Dedifferentiated amniotic fluid mesenchymal stem cell (primary cell): ENCODE results near the gene GID8.

Experiments used
- DNase-seq: peaks from one replicate; pipeline ENCODE4 v3.0.0-alpha.2; 2016; ENCODE audit errors: extremely low spot score

GID8 gene

DNA sequence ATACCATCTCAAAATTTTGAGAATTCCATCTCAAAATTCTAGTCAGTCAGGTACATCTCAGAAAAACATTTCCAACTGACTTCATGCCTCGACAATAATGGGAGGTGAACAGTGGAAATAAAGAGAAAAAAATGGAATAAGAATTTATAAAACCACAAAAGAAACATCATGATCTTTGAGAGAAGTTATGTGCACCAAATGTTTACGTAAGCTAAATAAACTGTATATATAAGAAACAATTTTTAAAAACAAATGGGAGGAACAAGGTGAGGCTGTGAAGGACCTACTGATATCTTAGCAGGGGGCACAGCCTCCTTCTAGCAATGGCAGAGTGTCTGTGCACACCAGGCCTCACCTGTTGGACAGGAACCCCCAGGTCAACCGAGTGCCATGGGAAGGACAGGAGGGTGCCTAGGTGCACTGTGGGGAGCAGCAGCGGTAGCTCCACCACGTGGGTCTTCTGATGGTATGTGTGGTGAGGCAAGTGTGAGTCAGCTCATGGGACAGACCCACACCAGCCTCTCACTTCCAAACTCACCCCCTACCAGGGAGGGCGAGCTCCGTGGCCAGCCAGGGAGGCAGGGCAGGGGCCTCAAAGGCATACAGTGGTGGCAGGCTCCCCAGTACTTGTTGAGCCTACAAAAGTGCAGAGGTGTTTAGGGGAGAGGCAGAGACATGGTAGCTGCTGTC lies 34.9 kb upstream of the GID8 start:
- DNase-seq, result no peak

DNA sequence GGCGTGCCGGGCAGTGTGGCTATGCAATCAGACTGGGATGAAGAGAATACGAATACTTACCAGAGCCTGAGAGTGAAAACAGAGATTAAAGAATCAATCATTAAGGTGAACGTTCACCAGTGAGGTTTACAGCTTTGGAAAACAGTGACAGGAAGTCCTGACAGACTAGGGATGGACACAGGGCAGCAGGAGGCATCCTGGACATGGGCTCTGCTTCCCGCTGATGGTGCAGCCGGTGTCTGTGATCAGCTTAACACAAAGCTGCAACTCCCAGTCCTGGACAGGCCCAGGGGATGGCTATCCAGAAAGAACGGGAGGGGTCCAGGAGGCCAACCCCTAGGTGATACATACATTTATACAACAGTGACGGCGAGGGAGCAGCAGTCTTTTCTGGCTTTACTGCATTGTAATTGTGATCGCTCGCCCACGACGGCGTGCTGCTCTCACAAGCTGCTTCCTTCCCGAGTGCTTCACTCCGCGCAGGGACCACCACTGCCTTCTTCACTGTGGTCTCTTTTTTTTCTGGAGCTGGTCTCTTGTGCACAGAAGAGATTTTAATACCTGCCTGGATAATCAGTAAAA lies 32.3 kb upstream of the GID8 start:
- no peak for DNase-seq

DNA sequence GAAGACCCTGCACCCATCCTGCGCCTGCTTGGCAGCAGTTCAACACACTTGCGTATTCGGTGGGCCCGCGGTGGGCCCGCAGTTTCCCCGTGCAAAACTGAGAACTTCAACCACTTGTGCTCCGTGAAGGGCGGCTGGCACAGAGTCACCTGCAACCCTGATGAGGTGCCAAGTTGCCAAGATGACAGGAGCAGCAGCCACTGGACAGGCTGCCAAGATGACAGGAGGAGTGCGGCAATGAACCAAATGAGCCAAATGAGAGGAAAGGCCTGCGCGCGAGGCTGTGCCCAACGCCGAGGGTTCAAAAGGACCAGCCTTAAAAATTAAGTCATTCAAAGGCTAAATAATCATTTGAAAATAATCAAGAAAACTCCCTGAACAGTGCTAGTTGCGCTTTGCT lies 31.7 kb upstream of the GID8 start:
- DNase-seq, result no peak

DNA sequence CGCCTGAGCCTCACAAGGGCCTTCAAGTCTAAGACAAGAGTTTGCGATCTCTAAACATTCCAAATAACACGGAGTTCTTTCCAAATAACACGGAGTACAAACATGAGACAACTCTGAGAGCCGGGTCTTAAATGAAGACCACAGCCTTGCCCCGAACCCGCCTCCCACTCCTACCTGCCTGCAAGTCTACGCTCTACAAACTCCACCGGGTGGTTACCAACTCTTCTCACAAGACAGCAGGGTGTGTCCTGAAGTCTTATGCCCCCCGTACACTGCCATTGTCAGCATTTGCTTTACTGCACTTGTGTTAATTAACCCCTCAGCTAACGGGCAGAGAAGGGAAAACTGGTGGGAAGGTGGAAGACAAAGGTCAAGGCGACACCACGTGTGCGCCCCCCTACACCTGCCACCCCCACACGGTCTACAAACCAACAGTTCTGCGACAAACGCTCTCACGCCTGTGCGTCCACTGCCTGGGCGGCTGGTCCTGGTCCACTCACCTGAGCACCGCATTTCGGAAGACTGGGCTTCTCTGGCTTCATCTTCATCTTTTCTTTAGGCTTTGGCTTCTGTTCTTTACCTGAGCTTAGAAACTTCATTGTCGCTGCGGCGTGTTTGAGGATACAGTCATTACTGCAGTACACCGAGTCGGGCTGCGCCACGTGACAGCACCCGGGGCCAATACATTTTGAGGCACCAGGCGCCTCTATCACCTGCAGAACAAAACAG lies 31.1 kb upstream of the GID8 start:
- DNase-seq, result no peak

DNA sequence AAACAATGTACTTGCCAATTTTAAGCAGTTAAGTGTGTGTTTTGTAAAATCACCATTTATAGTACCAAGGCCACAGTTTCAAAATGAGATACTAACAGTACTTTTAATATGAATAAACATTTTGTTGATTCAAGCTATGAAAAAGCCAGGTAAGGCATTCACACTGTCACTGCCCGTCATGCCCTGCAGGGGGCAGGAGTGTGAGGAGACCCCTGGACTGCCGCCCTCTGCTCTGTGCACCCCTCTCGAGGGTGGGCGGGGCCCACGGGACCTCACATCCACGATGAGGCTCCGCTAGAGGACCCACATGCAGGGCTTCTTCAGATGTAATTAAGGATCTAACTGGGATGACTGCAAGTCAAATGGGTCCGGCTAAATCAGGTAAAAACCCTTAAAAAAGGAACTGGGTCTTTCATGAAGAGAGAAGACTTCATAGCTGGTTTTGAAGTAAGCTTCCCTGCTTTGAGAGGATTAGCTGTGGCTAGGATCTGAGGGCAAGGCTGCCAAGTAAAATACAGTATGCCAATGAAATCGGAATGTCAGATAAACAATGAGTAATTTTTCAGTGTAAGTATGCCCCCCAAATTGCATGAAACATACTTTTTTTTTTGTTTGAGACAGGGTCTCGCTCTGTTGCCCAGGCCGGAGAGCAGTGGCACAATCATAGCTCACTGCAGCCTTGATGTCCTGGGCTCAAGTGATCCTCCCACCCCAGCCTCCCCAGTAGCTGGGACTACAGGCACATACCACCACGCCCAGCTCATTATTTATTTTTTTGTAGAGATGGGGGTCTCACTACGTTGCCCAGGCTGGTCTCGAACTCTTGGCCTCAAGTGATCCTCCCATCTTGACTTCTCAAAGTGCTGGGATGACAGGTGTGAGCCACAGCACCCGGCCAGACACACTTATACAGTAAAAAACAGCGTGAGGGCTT lies 30.3 kb upstream of the GID8 start:
- DNase-seq, result no peak

DNA sequence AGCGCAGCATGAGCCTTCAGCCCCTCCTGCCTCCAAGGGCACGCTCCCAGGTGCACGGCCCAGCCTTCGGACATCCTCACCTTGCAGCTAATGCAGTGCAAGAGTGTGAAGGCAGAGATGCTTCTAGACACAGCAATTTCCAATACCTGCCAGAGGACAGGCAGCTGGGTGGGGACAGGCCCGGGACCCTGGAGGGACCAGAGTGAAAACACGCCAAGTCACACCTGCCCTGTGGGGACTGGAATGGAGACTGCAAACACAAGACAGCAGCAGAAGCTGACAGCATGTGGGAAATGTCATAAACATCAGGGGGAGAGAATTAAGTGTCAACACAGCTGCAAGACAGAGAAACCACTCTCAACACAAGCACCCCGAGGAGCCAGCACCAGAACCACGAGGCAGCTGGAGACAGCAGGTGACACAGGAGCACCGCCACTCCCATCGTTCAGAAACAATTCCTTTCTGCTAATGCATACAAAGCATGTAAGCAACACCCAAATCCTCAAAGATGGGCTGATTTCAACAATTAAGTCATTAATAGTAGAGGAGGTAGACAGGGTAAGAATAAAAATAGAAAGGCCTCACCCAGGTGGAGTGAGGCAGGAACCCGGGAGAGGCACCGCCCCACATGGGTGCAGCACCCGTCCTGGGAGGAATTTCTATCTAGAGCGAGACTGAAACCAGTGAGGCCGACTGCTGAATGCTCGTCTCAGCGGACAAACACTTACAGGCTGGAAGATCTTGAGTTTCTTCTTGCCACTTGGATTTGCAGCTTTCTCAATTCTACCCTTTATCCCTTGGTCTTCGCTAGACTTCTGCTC lies 28.8 kb upstream of the GID8 start:
- no peak for DNase-seq

DNA sequence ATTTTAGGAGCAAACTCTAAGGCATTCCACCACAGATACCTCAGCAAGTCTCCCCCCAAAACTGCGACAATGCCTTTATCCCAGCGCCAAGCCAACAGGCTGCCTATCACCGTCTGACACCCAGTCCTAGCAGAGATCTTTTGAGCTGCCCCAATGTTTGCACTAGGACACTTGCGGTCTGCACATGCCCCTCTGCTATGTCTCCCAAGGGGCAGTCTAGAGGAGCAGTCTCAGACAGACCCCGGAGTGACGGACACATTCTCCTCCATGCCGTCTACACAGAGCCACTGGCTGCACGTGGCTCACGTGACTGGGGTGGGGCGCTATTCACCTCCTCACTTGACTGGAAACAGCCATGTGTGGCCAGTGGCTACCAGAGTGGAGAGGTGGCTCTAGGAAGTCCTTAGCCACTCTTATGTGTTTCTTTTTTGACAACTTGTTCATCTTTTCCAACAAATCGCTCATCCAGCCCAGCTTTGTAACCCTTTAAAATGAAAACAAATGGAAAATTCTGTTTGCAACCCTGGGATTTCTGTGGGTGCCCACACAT lies 27.7 kb upstream of the GID8 start:
- DNase-seq, result no peak

DNA sequence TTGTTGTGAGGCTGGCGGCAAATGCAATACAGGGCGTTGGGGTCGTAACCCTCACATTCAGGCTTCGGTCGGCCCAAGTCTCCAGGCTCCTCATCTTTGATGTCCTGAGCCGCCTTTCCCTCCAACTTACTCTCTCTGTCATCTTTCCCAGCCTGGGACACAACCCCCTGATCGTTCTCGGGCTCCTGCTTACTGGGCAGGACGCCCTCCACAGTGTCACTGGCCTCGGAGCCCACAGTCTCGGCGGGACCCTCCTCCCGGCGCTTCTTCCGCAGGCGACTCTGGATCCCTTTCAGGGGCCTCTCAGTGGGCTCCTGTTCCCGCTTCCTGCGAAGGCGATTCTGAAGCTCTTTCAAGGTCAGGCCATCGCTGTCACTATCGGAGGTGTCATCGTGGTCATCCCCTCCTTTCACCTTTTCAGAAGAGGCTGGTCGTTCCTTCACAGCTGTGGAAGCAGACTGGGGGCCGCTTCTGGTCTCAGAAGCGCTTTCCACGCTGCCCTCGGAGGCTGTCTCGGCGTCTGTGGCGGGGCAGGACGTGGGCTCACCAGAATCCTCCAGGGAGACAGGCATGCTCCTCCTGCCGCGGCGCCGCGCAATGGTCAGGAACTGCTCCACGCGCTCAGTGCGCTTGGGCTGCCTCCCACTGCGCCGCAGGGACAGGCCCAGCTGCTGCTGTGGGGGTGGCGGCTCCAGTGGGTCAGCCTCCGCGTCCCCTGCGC lies 27.0 kb upstream of the GID8 start:
- no peak for DNase-seq

DNA sequence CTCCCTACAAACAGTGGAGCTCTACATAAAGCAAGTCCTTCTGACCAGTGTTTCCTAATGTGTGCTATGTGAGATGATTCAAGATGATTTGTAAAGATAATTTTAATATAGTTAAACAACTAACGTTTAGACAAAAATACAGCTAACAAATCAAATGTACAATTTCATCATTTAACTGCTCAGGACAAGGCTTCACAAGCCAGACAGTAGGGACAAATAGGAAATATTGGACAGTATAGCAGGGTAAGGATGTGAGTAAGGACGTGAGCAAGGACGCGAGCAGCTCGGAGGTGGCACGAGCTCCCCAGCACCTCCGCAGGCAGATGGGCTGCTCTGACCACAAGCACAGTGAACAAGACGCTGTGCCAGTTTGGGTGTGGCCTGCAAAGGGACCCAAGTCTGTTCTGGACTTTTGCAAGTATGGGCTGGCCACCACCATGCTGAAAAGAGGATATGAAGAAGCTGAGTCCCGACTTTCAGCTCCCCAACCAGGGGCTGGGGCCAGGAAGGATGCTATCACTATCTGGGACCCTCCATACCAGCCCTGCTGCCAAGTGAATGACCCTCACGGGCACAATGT lies 26.2 kb upstream of the GID8 start:
- DNase-seq, result no peak

DNA sequence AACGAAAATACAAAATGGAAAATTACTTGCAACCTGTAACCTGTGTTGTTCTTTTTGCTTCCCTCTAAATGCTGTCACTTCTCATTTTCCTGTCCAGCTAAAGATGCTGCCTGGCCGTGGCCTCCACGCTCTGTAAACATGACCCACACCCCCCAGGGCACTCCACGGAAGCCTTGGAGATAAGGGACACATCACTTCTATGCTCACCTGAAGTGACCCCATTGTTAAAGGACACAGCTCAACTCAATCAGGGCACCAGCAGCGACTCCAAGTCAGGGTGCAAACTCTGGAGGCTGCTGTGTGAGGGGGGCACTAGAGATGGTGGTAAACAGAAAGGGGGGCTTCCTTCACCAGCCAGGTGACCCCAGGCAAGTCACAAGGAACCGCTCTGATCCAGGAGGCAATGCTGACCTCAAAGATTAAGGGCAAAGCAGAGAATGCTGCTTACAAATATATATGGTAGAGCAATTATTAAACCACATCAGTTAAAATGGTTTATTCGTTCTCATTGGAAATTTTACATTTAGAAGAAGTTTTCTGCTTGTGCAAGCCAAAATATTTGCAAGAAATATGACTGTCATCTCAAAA lies 24.8 kb upstream of the GID8 start:
- DNase-seq, result no peak

DNA sequence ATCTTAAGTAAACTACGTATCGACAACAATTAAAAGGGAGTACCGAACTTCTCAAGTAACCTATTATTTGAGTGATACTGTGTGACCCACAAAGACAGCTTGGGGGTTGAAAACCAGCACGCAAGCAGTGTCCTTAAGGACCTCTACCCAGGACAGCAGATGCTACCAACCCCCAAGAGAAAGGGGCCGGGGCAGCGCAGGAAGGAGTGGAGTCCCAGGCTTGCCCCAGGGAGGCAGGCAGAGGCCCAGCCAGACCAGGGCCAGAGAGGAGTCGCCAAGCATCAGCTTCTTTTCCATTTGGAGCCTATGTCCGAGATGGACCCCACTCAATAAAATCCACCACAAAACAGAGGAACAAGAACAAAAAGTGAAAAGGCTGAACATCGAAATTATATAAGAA lies 23.5 kb upstream of the GID8 start:
- no peak for DNase-seq

DNA sequence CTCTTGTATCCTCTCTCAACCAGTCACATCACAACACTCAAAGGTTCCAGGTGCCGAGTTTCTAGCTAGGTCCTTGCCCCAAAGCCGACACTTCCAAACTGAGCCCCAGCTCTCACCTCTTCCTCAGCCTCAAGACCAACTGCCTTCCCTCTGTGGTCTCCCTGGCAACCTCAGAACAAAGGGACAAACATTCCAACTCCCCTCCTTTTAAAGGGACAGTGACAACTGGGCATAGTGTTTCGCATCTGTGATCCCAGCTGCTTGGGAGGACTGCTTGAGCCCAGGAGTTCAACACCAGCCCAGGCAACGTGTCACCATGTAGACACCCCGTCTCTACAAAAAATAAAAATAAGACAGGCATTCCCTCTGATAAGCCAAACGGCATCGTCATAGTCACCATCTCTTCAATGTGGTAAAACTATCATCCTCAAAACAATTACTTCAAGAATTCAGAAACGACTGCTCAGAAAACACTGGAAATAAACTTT lies 22.9 kb upstream of the GID8 start:
- no peak for DNase-seq

DNA sequence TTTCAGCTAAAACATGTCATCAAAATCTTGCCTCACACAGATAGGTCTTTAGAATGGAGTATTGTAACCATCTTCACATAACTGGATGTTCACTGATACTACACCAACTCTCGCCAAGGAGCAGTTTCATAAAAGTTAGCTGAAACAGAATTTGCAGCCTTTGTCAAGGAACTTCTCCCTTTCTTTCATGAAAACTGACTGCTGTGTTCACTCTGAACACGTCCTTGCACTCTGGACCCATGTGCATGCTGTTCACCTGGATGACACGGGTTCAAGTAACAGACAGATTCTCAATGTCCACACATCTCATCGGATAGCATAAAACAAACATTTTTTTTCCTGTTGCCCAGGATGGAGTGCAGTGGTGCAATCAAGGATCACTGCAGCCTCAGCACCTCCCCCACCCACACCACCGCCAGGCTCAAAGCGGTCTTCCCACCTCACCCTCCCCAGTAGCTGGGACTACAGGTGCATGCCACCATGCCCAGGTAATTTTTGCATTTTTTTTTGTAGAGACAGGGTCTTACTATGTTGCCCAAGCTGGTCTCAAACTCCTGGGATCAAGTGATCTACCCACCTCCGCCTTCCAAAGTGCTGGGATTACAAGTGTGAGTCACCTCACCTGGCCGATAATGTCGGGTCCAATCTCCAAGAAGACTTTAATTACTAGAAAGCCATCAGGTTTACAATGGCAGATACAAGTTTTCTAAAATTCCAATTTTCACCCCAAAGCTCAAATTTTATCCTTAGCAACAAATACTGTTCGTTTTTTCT lies 21.1 kb upstream of the GID8 start:
- no peak for DNase-seq

DNA sequence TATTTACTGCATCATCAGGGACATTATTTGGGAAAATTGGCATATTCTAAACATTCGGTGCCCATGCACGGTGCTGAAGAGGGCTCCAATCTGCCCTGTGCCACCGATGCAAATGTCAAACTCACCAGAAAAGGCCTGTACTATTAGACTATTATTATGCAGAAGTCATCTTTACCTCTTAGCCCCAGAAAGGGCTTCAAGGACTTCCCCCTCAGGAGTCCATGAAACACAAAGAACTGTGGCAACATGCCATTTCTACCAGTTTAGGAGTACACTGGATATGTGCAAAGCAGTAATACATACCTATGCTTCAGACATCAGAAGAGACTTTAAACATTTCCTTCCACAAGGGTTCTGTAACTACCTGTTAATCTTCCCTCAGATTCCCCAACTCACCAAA lies 20.2 kb upstream of the GID8 start:
- DNase-seq, result no peak

DNA sequence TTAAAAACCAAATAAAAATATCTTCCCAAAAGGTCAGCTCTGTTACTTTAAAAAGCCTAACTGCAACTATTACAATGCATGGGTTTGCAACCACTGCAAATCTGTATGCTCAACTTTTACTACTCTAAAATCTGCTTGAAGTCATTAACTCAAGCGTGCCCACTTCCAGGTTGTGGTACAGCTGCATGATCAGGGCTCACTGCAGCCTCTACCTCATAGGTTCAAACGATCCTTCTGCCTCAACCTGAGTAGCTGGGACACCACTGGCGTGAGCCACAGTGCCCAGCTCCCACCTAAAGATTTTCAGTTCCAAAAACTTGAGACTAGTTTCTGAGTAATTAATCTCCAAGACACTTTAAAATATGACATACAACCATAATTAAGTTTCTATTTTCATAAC lies 19.8 kb upstream of the GID8 start:
- DNase-seq, result no peak

DNA sequence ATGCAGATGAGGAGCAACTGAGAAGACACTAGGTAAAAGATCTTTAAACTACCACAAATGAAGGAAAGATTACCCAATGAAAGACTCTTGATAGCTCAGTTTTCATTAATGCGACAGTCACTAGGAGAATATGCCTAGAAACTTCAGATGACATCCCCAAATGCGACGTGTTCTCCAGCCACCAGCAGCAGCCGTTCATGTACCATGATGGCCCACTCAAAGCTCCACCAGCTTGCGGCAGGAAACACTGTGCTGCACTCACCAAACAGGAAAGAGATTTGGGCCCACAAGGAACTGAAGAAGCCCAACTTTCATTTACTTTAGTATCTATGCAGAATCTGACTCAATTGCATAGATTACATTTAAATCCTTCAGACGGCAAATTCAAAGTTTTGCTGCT lies 19.1 kb upstream of the GID8 start:
- DNase-seq, result no peak

DNA sequence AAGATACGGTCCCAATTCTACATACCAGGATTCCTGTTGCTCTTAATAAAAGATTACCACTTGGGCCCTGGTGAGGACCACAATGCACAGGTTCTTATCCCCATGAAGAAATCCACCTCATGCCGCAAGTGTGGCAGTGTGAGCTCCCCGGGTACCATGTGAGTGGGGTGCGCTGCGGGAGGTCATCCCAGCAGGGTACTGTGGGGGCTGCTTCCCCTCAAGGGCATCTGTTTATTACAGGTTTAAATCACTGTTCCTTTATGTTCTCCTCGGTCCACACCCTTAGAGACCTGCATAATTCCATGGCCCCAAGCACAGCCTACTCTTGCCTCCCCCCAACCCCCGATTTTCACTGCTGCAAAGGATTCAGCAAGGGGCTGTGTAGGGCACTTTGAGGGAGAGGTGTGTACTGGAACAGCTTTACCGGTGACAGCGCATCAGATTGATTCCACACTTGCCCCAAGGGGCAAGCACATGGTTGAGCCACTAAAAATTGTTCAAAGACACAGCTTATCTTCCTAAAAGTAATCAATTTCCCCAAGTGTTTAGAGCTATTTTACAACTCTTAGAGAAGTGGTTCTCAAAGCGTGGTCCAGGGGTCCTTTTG lies 17.8 kb upstream of the GID8 start:
- DNase-seq, result no peak

DNA sequence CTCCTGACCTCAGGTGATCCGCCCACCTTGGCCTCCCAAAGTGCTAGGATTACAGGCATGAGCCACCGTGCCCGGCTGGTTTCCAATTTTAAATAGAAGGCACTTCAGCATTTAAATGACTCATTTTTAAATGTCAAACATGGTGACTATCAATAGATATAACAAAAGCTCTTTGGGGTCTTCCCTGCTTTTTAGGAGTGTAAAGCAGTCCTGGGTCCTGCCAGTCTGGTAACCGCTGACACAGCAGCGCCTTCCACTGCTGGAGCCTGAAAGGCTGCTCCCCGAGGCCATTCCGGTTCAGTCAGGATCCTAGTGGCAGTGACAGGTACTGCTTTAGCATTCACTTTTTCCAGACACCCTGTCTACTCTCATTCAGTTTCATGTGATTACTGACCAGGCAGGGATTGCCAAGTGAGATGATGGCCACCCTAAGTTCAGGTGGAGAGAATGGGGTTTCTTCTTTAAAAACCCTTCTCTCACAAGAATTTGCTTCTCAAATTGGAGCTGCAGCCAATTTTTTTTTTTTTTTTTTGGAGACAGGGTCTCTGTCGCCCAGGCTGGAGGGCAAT lies 16.7 kb upstream of the GID8 start:
- DNase-seq, result peak; percentile 27
